GM04504 (cell line): ENCODE measurements around the gene WDR7.
"Not testable (repeated sequence)": the region's sequence is repeated elsewhere in the genome, so short reads cannot be mapped to it uniquely, and the experiment has no call there.

ENCODE experiments used
- DNase-seq: peaks from one replicate; pipeline ENCODE4 v3.0.0-alpha.2; 2012; ENCODE audit warnings: low read depth

The WDR7 gene

DNA sequence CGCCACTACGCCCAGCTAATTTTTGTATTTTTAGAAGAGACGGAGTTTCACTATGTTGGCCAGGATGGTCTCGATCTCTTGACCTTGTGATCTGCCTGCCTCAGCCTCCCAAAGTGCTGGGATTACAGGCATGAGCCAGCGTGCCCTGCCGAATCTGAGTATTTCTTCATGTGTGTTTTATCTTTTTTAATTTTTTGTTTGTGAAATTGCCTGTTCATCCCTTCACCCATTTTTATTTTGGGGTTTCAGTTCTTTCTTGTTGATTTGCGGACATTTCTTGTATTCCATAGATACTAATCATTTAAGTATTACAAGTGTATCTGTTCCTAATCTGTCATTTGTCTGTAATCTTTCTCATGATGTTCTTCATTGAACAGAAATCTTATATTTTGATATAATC is 3.1 kb downstream of the WDR7 start:
- not testable (repeated sequence) for DNase-seq

DNA sequence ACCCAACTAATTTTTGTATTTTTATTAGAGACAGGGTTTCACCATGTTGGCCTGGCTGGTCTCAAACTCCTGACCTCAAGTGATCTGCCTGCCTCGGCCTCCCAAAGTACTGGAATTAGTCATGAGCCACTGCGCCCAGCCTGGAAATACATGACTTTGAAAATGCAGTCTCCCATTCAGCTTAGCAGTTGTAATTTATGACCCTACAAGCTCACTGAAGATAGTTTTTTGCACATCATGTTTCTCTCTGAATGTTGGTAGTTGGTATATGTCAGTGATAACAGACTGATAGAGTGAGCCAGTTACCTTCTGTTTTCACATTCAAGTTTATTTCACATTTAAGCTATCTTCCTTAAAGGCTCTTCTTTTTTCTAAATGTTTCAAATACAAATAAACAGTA is 7.1 kb downstream of the WDR7 start:
- DNase-seq = no peak

DNA sequence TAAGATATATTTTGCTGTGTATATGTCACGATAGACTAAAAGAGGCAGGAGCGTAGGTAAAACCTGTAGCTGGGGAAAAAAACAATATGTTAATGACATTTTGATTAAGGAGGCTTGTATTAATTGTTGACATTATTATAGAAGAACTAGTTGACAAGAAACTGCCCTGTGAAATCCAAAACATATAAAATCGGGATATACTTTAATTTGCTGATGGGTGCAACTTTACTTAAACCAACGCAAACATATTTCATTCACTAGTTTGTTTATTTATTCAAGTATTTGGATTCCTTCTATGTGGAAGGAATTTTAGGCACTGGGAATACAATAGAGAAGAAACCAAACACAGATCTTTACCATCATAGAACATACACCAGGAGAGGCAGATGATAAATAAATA is 8.0 kb downstream of the WDR7 start:
- DNase-seq = no peak

DNA sequence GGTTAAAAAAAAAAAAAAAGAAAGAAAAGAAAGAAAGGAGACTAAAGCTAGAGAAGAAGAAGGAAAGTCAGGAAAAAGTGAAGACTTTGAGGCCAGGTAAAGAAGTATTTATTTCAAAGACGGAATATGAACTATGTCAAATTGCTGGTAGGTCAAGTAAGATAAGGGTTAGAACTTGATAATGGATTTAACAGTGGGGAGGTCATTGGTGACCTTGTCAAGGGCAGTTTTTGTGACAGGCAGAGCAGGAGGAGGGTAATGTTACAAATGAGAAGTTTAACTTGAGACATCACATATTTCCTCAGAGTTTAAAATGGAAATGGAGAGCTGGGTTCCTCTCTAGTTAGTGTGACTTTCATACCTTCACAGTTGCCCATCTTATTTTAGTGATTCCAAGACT is 9.5 kb downstream of the WDR7 start:
- no peak for DNase-seq

DNA sequence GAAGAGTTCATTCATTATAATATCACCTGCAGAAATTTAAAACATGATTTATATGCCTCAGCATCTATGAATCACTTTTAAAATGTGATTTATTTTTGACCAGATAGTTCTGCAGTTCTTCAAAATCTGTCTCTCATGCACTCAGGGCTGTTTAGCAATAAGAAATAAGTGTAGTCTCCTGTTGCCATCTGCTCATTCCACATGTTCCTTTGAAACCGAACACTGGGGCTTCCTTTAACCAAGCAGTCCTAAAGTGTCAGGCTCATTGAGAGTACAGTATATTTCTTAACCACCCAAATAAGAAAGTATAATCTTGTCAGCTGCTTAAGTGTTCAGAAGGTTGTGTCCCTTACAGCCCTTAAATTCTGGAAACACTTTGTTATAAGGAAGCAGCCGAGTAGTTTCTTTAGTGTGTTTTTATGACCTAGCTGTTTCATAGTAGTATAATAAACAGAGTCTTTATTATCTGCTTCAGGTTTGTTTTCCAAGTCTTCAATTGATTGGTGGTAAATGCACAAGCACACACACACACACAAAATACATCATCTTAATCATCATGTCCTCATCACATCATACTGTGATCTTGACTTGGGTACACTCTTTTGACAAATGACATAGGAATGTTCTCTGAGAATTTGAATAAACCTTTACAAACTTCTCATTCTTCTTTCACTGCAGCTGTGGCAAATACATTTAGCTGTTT is 10.4 kb downstream of the WDR7 start:
- no peak for DNase-seq

DNA sequence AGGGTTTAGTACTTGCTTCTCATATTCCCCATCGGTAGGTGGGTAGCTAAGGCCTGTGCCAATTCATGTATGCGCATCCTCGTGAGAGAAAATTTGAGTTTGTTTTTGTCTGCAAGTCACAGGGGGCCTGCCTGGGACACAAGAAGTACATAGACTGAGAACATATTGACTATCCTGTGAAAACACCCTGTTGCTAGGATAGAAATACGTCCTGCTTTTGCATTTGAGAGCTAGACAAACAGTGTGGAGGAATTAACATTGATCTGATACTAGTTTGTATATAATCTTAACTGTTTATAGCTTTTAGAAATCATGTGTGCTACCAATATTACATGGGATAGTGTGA is 10.9 kb downstream of the WDR7 start:
- no peak for DNase-seq

DNA sequence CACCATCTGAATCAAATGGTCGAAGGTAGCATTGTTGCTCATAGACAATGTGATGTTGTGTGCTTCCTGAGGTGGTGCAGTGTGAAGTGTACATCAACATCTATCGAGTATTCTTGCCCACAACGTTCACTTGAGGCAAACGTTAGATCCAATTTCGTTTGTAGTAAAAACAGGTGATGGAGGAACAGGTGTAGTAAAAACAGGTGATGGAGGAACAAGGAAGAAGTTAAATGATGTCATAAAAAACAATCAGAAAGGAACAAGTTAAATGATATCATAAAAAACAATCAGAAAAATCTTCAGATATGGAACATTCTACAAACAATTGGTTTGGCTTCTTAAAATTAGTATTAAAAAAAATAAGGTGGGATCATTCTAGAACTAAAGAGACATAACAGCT is 11.3 kb downstream of the WDR7 start:
- DNase-seq = no peak

DNA sequence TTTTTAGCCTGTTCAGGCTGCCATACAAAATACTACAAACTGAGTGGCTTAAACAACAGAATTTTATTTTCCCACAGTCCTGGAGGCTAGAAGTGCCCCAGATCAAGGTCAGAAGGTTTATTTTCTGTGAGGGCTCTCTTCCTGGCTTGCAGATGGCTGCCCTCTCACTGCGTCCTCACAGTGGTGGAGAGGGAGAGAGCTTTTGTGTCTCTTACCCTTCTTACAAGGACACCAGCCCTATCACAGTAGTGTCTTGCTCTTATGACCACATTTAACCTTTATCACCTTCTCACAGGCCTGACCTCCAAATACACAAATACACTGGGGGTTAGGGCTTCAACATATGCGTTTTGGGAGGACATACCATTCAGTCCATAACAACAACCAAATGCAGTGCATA is 11.7 kb downstream of the WDR7 start:
- DNase-seq = no peak

DNA sequence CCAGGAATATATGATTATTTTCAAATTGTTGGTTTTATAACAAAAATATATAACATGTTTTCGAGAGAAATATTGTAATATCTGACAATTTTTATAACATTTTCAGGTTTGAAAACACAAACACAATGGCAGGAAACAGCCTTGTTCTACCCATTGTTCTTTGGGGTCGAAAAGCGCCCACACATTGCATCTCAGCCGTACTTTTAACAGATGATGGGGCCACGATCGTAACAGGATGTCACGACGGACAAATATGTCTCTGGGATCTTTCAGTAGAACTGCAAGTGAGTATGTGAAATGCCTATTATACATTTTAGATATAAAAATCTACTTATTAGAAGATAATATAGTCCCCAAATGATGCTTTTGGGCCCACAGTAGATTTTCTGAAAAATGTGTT is 21.2 kb downstream of the WDR7 start:
- DNase-seq = no peak

DNA sequence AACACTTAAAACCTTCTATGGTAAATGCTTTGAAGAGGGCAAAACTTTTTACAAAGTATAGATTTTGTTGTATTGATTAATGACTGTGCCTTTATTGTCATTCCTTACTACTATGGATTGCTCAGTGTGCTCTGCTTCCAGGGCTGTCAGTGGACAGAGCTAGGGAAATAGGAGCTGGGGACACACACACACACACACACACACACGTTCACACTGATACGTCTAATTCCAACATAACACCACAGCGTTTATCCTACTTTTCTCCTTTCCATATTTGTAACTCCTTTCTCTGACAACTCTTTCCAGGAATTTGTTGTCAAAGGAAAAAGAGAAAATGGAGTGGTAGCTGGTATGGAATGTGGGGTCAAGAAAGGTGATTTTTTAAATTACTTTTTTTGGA is 21.8 kb downstream of the WDR7 start:
- no peak for DNase-seq

DNA sequence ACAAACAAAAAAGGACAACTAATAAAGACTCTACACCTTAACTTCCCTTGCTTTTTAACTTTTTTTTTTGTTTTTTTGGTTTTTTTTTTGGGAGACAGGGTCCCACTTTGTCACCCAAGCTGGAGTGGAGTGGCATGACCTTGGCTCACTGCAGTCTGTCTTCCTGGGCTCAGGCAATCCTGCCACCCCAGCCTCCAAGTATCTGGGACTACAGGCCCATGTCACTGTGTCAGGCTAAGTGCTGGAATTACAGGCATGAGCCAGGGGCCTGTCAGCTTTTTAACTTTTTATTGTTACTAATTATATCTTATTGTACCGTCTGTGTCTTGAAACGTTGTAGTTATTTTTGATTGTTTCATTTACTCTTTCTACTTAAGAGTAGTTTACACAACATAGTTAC is 25.5 kb downstream of the WDR7 start:
- DNase-seq = no peak

DNA sequence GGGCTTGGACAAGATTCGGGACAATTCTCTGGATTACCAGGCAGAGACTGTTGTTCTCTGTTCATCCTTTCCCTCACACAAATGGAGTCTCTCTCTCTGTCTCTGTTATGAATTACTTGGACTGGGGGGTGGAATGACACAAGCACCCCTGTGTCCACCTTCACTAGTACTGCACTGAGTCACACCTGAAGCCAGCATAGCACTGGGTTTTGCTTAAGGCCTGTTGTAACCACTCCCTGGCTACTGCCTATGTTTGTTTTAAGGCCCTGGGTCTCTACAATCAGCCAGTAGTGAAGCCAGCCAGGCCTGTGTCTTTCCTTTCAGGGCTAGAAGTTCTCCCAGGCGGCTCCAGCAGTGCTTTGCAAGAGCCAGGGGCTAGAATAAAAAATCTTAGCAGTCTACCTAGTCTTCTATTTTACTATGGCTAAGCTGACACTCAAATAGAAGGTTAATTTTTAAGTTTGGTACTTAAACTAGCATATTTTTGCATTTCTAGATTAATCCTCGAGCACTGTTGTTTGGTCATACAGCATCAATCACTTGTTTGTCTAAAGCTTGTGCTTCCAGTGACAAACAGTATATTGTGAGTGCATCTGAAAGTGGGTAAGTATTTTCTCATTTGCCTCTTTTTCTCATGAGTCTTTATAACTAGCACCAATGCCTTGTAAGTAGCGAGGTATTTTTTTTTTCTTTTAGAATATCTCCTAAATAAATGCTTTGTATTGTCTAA is 27.8 kb downstream of the WDR7 start:
- no peak for DNase-seq

DNA sequence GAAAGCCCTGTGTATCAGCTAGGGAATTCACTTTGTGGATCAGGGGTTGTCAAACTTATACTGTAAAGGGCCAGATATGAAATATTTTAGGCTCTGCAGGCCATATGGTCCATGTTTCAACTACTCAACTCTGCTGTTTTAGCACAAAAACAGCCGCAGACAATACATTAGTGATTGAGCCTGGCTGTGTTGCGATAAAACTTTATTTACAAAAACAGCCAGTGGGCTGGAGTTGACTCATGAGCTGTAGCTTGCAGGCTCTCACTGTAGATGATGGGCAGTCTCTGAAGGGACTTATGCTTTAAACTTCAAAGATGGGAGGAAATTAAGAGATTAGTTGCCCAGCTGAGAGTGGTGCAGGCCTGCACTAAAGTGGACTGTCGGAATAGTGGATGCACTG is 33.1 kb downstream of the WDR7 start:
- DNase-seq = no peak

DNA sequence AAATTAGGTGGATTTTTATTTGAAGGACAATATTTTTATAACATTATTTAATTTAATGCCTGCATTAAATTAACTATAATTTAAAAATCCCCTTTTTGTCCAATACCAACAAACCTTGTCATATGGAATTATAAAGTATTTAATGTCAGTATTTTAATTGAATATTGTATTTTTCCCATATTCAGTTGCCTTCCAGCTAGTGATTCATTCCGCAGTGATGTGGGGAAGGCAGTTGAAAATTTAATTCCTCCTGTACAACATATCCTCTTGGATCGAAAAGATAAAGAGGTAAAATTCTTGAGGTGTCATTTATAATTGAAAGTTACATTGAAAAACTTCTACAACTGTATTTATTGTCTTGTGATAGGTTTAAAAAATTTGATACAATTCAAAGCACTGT is 40.4 kb downstream of the WDR7 start:
- no peak for DNase-seq

DNA sequence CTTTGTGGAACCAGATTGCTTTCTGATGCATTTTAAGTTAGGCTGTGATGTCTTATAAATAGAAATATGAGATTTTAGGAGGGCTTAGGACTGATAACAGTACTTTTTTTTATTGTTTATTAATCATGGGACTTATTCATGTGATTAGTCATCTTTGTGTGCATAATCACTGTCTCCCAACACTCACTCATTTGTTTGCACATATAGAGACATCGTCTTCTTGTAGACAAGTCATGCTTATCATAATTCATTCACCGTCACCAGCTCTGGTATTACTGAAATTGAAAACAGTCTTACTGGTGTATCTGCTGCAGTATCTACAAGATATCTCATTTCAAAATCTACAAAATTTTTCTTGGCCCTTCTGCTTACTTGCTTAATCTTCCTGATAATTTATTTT is 45.8 kb downstream of the WDR7 start:
- DNase-seq = no peak

DNA sequence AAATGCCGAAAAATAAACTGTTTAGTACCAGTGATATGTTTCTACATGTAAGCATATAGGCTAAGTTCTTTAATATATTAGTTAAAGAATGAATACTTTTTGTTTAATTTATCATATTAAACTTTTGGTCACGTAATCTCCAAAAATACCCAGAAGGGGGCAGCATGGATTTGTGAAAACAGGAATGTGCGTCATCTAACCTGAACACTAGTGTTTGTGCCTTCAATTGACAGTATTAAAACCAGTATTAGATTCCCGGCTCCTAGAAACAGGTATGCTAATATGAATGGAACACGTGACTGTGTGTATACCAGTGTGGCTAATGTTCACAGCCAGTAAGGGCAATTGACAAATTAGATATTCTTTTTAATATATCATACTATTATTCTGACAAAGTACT is 51.8 kb downstream of the WDR7 start:
- no peak for DNase-seq

DNA sequence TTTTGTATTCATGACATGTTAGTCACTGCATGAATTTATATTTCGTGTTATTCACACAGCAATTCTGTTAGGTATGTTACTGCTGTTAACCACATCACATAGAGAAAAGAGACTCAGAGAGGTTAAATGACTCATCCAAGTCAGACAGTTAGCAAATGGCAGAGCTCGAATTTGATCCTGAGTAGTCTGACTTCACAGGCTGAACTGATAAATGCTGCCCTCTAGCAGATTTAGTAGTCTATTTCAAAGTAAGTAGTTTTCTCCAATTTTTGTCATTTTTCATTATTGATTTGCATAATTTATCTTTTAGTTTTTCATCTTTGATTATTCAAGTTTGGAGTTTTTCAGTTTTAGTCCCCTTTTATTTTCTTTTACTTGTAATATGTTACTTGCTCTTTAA is 58.3 kb downstream of the WDR7 start:
- peak; percentile 59 for DNase-seq

DNA sequence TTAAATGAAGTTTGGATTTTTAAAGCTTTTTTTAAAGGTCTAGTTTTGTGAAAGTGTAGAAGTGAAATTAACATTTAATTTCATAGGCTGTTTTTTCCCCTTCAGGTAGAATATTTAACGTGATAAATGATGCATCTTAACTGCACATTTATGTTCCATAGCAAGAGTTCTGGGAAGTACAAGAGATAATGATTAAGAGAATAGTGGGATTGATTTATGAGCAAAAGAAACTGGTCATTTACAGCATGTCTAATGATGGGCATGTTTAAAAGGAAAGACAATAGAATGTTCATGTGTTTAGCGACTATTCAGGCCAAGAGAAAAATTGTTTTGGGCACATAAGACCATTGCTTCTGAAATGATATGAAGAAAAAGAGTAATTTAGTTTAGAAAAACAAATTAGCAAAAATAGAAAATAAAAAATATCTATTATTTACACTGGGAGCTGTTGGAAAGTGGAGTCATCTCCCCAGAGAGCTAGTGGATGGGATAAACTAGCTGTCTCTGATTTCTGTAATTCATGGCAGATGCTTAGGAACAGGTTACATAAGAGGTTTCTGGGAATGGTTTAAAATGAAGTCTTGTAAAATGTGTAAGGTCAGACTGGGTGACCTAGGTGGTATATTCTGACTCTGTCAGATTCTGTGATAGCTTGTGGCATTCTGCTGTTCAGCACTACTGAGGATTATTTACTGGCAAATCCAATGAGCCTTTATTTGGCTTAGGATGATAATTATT is 60.7 kb downstream of the WDR7 start:
- peak; percentile 10 for DNase-seq

DNA sequence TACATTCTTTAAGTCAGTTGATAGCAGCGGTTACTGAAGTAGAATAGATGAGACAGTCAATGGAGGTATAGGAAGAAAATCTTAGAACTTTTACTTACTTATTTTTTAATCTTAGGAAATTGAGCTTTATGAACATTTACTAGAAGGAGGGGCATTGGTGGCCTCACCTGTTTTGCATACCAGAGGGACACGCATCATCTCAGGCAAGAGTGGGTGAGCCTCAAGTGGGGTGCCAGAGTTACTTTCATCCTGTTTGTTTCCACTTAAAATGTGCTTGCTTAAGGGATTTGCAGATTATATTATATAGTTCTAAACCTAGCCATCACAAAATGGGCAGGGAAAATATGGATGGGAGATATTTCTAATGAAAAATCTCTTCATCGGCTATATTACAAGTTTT is 61.6 kb downstream of the WDR7 start:
- DNase-seq = no peak

DNA sequence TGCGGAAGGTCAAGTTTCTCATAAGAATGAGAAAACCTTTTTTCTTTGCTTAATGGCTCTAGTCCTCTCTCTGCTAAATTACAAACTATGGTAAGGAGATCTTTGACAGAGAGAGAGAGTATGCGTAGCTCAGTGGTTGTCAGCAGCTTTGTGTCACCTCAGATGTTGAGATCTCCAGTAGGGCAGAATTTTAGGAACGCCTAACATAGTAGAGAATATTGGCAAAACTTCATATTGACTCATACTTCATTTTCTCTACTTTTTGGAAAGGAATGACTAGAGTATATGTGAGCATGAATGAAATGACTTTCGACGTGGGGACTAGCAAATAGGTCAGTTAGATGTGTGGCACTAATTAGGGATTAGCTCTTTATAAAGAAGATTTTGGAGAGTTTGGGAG is 64.0 kb downstream of the WDR7 start:
- no peak for DNase-seq

DNA sequence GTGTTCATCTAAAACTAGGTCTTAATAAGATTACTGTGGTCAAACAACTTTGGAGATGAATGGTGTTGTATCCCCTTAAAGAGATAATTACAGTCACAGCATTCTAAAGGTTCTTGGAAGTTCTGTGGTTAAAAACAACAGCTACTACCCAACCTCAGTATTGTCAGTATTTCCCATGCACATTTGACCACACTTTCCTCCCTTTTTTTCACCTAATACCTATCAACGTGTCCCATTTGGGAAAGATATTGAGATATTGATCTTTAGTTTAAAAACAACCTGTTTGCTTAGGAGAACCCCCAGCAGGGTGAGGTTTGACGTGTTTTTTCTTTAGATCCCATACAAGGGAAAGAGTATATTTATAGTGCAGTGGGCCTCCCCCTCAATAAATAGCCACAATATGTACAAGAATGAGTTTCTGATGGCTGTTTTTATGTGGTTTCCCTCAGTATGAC is 65.6 kb downstream of the WDR7 start:
- no peak for DNase-seq

DNA sequence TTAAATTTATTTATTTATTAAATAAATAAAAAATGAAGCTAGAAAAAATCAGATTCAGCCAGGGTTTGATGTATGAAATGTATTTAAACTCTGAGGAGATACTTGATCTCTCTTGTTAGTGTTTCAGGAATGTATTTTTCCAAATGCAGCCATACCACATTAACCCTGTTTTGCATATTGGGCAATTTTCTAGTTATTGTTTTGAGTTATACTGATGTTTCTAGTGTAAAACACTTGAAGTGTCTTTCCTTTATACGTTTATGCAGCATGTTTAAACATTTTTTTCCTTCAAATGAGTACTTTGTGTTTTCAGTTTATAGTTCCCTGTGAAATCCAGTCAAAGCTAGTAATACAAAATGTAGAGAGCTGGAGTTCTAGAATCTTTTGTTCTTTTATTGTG is 69.9 kb downstream of the WDR7 start:
- DNase-seq = no peak

DNA sequence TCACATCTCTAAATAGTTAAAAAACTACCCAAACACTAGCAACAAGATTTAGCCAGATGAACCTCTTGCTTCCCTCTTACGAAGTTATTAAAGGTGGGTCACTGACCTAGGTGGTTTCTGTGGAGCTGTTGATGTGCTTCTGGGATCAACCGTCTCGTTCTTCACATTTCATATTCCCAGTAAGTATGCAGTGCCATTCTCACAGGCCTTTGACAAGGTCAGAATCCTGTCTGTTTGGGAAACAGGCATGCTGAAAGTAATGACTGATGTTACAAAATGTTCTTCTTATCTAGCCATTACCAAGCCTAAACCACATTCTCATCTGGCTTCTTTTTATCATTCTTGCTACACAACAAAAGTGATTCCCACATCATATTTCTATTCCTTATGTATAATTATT is 70.3 kb downstream of the WDR7 start:
- DNase-seq = no peak
